Naive thymus-derived CD4-positive, alpha-beta T cell (primary cell): ENCODE results near the gene P3H3. TPM values are rescaled to one million over a fixed set of nuclear protein-coding genes. Genes with fewer than 3 reads are reported as not detected.

Experiments used
- ATAC-seq: fragments of 150-1000 bp; cut with Tn5 transposase; 2 replicates; pipeline ENCODE4 v1.10.0; 2021; ENCODE audit warnings: mild to moderate bottlenecking, moderate library complexity
- CTCF ChIA-PET: fragments of 350-600 bp; sonication (Branson Sonifier 250); formaldehyde crosslinking; loops from one replicate; lab custom pipeline; 2021; ENCODE audit warnings: antibody characterized with exemption; lab: Charles Lee
- POLR2A ChIA-PET: fragments of 350-600 bp; sonication (Branson Sonifier 250); formaldehyde crosslinking; loops from one replicate; lab custom pipeline; 2021; ENCODE audit warnings: antibody characterized with exemption, inconsistent platforms; lab: Charles Lee
- DNase-seq, 9 donors: peaks; one replicate each; pipeline versions ENCODE4 v3.0.0 to v3.0.0-alpha.2; 2020 to 2022; ENCODE audit warnings: mixed read lengths in 1 of 9
- H3K27ac ChIP-seq: one replicate; pipeline ENCODE4 v1.7.0; 2013; ENCODE audit warnings: mild to moderate bottlenecking, low read depth, low read length, moderate library complexity
- H3K27me3 ChIP-seq, 2 donors: one replicate each; pipeline ENCODE4 v1.7.0; 2013; ENCODE audit warnings: low read length in 2 of 2, mild to moderate bottlenecking in 2 of 2, moderate library complexity in 2 of 2; ENCODE audit not compliant: control insufficient read depth in 2 of 2, insufficient read depth in 2 of 2
- H3K36me3 ChIP-seq, 3 experiments: 1 replicate in 2 of 3; 2 replicates in 1 of 3; pipeline ENCODE4 v1.7.0; 2013; ENCODE audit warnings: low read length in 3 of 3, mild to moderate bottlenecking in 3 of 3, moderate library complexity in 1 of 3; ENCODE audit not compliant: insufficient read depth in 3 of 3, control insufficient read depth in 2 of 3
- H3K4me1 ChIP-seq, 2 donors: one replicate each; pipeline ENCODE4 v1.7.0; 2013; ENCODE audit warnings: low read length in 2 of 2, mild to moderate bottlenecking in 2 of 2, moderate library complexity in 1 of 2; ENCODE audit not compliant: control insufficient read depth in 2 of 2, insufficient read depth in 2 of 2
- H3K4me3 ChIP-seq: 2 replicates; pipeline ENCODE4 v1.7.0; 2013; ENCODE audit warnings: mild to moderate bottlenecking, low read length
- H3K9me3 ChIP-seq, 3 experiments: 1 replicate in 2 of 3; 2 replicates in 1 of 3; pipeline ENCODE4 v1.7.0; 2013; ENCODE audit warnings: low read length in 3 of 3; ENCODE audit not compliant: control insufficient read depth in 2 of 3
- H3K27ac Mint-ChIP-seq, 9 donors: one replicate each; pipeline ENCODE4 v1.8.0; 2020 to 2022; ENCODE audit warnings: mixed read lengths in 9 of 9, mild to moderate bottlenecking in 8 of 9, moderate library complexity in 5 of 9, inconsistent platforms in 2 of 9
- H3K27me3 Mint-ChIP-seq, 5 donors: one replicate each; pipeline ENCODE4 v1.8.0; 2021 to 2022; ENCODE audit warnings: mixed read lengths in 5 of 5, mild to moderate bottlenecking in 1 of 5
- H3K36me3 Mint-ChIP-seq, 5 donors: one replicate each; pipeline ENCODE4 v1.8.0; 2020 to 2022; ENCODE audit warnings: mixed read lengths in 5 of 5, mild to moderate bottlenecking in 3 of 5, inconsistent platforms in 1 of 5
- H3K4me1 Mint-ChIP-seq, 7 donors: one replicate each; pipeline ENCODE4 v1.8.0; 2020 to 2022; ENCODE audit warnings: mixed read lengths in 7 of 7, mild to moderate bottlenecking in 3 of 7, inconsistent platforms in 1 of 7
- H3K4me3 Mint-ChIP-seq, 10 donors: one replicate each; pipeline ENCODE4 v1.8.0; 2020 to 2022; ENCODE audit warnings: mild to moderate bottlenecking in 10 of 10, mixed read lengths in 10 of 10, moderate library complexity in 6 of 10, inconsistent platforms in 2 of 10
- H3K9me3 Mint-ChIP-seq, 11 donors: one replicate each; pipeline ENCODE4 v1.8.0; 2020 to 2022; ENCODE audit warnings: mixed read lengths in 11 of 11, mild to moderate bottlenecking in 4 of 11, inconsistent platforms in 1 of 11, moderate library complexity in 1 of 11
- intact Hi-C, 2 donors: fragments of 100-400 bp; cut with micrococcal nuclease; formaldehyde crosslinking; loops; one replicate each; pipeline ENCODE4 v1.15.1; 2023
- polyA plus RNA-seq, 2 donors: library from polyadenylated mRNA; unstranded; fragments of 300-500 nt; fragmentation: Illumina TruSeq; gene quantifications; one replicate each; pipeline ENCODE4 v1.2.3, GENCODE V29; 2021
- total RNA-seq, 6 experiments: library from RNA in 5 of 6; stranded (reverse) in 5 of 6; gene quantifications; 1 replicate in 5 of 6; 2 replicates in 1 of 6; pipeline ENCODE4 v1.2.3 and lab custom pipeline; 2021 to 2026

P3H3 gene
- total and polyA plus RNA-seq, 7 experiments from 2014 or later: 1.5 to 18.2 (median 4.1) TPM

DNA sequence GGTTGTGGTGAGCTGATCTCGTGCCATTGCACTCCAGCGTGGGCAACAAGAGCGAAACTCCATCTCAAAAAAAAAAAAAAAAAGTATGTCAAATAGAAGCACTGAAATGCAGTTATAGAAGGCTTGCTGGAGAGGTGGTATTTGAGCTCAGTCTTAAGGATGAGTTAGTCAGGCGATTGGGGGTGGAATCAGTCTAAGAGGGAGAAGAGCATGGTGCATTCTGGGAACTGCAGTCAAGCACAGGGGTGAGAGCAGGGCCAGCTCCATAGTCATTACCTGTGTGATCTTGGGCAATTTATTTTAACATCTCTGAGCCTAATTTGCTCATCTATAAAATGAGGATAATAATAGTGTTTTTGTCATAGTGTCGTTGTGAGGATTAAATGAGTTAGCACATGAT, 6.7 kb downstream of the P3H3 start:
- intact Hi-C loops: loop anchor here (1.0 kb wide), 5 partner anchors 16 to 218 kb away; partner anchors contain the start of genes CDCA3 (in 1 of the 2) and MLF2 (in 1 of the 2)
- peaks cover 0 to 21% (median 0%) of the 10 kb centered on the region in 5 donors for H3K27me3 Mint-ChIP-seq
- peaks cover 0 to 7% (median 5%) of the 10 kb centered on the region in 7 donors for H3K4me1 Mint-ChIP-seq
- POLR2A ChIA-PET: interaction anchor here (0.6 to 13.2 kb wide), 6 partner anchors 10 to 222 kb away, joined by 3 to 91 read pairs (median 5); partner anchors contain the start of genes CDCA3, MLF2 and USP5
- H3K9me3 Mint-ChIP-seq: no peaks in the 10 kb centered on the region
- CTCF ChIA-PET: interaction anchor here (0.6 to 5.6 kb wide), 20 partner anchors 9 to 431 kb away, joined by 3 to 38 read pairs (median 4); partner anchors contain the start of genes CD4, CDCA3, COPS7A and MLF2
- ATAC-seq: no peak
- H3K36me3 ChIP-seq: no peaks in the 10 kb centered on the region
- H3K4me3 Mint-ChIP-seq: no peak overlapping the region
- H3K27ac ChIP-seq: no peak overlapping the region
- H3K27me3 ChIP-seq: no peaks in the 10 kb centered on the region
- DNase-seq: no peak
- no peak overlapping the region for H3K4me3 ChIP-seq
- peak overlapping the region in 1 of 9 donors; percentile 16 for H3K27ac Mint-ChIP-seq
- no peaks in the 10 kb centered on the region for H3K9me3 ChIP-seq
- peaks cover 0 to 4% of the 10 kb centered on the region in 2 donors for H3K4me1 ChIP-seq
- peaks cover 0 to 4% (median 0%) of the 10 kb centered on the region in 5 donors for H3K36me3 Mint-ChIP-seq

DNA sequence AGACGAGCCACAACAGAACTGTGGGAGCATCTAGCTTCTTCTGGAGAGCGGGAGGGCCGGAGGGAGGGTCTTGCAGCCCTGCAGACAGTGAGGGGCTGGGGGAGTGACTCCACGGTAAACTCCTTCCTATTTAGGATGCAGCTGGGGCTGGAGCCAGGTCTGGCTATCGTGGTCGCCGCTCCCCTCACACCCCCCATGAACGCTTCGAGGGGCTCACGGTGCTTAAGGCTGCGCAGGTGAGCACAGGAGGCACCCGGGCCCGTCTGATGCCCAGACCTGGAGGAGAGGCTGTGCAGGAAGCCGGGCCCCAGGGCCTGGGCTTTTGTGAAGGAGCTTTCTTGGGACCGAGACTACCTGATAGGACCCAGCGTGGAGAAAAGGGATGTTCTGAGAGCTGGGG, 8.6 kb downstream of the P3H3 start:
- Mint-ChIP-seq H3K4me3 (no peak overlapping the region), H3K27me3 (peaks cover 0 to 5% (median 0%) of the 10 kb centered on the region in 5 donors), H3K36me3 (peaks cover 0 to 4% (median 0%) of the 10 kb centered on the region in 5 donors), H3K9me3 (no peaks in the 10 kb centered on the region), H3K4me1 (peaks cover 0 to 6% (median 0%) of the 10 kb centered on the region in 7 donors), H3K27ac (no peak overlapping the region)
- H3K4me3 ChIP-seq: no peak overlapping the region
- intact Hi-C loops: no loop called here
- no peak overlapping the region for H3K27ac ChIP-seq
- ChIA-PET POLR2A (interaction anchor here (0.6 to 2.2 kb wide), 4 partner anchors 9 to 84 kb away, joined by 3 to 6 read pairs (median 4); partner anchors contain the start of genes CDCA3, MLF2, P3H3 and USP5), CTCF (interaction anchor here (0.5 to 5.6 kb wide), 11 partner anchors 12 to 334 kb away, joined by 3 to 38 read pairs (median 4); partner anchors contain the start of genes CDCA3, MLF2, SPSB2 and TPI1)
- DNase-seq: no peak
- H3K36me3 ChIP-seq: no peaks in the 10 kb centered on the region
- no peak for ATAC-seq
- peaks cover 0 to 4% of the 10 kb centered on the region in 2 donors for H3K4me1 ChIP-seq
- no peaks in the 10 kb centered on the region for H3K9me3 ChIP-seq
- H3K27me3 ChIP-seq: no peaks in the 10 kb centered on the region

DNA sequence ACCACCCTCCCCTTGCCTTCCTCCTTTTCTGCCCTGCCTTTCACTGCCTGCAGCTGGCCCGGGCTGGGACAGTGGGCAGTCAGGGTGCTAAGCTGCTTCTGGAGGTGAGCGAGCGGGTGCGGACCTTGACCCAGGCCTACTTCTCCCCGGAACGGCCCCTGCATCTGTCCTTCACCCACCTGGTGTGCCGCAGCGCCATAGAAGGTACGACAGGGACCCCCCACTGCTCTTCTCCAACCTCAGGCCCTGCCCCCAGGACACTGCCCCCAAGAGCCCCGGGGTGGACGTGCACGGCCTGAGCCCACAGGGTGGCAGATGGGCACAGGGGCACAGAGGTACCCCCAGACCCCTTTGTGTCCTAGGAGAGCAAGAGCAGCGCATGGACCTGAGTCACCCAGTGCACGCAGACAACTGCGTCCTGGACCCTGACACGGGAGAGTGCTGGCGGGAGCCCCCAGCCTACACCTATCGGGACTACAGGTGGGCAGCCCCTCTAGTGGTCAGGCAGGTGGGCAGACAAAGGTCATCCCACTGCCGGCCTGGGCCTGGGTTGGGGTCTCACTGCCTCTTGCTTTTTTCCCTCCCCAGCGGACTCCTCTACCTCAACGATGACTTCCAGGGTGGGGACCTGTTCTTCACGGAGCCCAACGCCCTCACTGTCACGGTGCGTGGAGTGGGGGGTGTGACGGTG, 9.3 kb downstream of the P3H3 start:
- Mint-ChIP-seq H3K4me1 (peaks cover 0 to 6% (median 0%) of the 10 kb centered on the region in 7 donors), H3K9me3 (no peaks in the 10 kb centered on the region), H3K27ac (no peak overlapping the region), H3K27me3 (no peaks in the 10 kb centered on the region), H3K36me3 (peaks cover 0 to 4% (median 0%) of the 10 kb centered on the region in 5 donors), H3K4me3 (no peak overlapping the region)
- ChIA-PET CTCF (interaction anchor here (0.6 to 5.6 kb wide), 7 partner anchors 13 to 217 kb away, joined by 3 to 38 read pairs (median 5); partner anchors contain the start of genes CDCA3, MLF2, SPSB2 and TPI1), POLR2A (interaction anchor here (1.2 to 2.2 kb wide), 2 partner anchors 9 to 85 kb away, joined by 5 to 6 read pairs; partner anchors contain the start of genes MLF2 and P3H3)
- DNase-seq: no peak
- H3K36me3 ChIP-seq: no peaks in the 10 kb centered on the region
- H3K27ac ChIP-seq: no peak overlapping the region
- ATAC-seq: no peak
- no peaks in the 10 kb centered on the region for H3K9me3 ChIP-seq
- intact Hi-C loops: no loop called here
- H3K27me3 ChIP-seq: no peaks in the 10 kb centered on the region
- H3K4me1 ChIP-seq: peaks cover 0 to 4% of the 10 kb centered on the region in 2 donors
- H3K4me3 ChIP-seq: no peak overlapping the region

DNA sequence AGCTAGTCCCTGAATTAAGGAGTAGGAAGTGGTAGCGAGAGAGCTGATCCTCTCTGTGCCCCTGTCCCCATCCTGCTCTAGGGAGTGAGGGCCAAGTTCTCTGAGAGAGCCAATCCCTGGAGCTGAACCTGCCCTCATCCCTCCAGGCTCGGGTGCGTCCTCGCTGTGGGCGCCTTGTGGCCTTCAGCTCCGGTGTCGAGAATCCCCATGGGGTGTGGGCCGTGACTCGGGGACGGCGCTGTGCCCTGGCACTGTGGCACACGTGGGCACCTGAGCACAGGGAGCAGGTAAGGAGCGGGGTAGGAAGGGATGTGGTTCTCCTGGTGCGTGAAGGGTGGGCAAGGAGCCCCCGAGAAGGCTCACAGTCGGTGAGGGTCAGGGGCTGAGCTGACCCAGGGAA, 10.6 kb downstream of the P3H3 start:
- H3K36me3 Mint-ChIP-seq: peaks cover 0 to 4% (median 0%) of the 10 kb centered on the region in 5 donors
- CTCF ChIA-PET: interaction anchor here (0.5 to 1.5 kb wide), 4 partner anchors 8 to 86 kb away, joined by 3 to 4 read pairs (median 3); partner anchors contain the start of gene MLF2

DNA sequence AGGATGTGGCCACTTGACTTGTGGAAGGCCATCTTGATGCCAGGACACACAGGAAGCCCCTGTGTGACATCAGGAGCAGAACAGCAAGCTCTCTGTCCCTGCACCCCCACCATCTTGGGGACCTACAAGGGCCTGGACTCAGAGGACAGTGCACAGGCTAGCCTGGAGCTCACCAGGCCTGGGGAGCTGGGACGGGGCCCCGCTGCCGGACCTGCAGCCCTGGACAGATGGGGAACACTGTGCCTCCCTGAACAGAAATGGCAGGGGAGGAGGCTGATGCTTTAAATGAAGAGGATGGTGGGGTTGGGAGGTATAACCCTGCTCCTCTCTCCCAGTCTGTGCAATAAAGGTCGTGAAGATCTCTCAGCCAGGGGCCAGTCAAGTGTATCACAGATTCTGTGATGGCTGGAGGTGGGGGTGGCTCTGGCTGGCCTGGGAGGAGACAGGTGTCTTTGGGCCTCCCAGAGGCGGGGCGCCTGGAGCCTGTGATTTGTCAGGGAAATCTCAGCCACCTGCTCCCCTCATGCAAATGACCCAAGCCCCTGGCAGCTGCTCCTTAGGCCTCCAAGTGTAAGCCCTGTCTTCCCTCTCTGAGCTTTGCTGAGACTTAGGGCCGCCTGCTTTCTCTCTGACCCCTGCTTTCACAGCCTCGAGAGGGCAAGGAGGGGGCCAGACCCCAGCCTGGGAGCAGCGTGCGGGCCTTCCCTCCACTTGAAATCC, 11.4 kb downstream of the P3H3 start:
- DNase-seq (no peak), ATAC-seq (no peak)
- Mint-ChIP-seq H3K36me3 (peaks cover 0 to 4% (median 0%) of the 10 kb centered on the region in 5 donors), H3K27ac (no peak overlapping the region), H3K4me3 (no peak overlapping the region), H3K4me1 (peaks cover 0 to 4% (median 0%) of the 10 kb centered on the region in 7 donors), H3K9me3 (no peaks in the 10 kb centered on the region), H3K27me3 (no peaks in the 10 kb centered on the region)
- H3K4me3 ChIP-seq: no peak overlapping the region
- peaks cover 0 to under 1% (median 0%) of the 10 kb centered on the region in 3 experiments for H3K36me3 ChIP-seq
- H3K27ac ChIP-seq: no peak overlapping the region
- POLR2A ChIA-PET: interaction anchor here (0.7 to 1.3 kb wide), 3 partner anchors 11 to 234 kb away, joined by 3 read pairs; partner anchors contain the start of genes P3H3 and SPSB2
- CTCF ChIA-PET: interaction anchor here (0.5 to 1.5 kb wide), 4 partner anchors 9 to 86 kb away, joined by 3 to 4 read pairs (median 3); partner anchors contain the start of gene MLF2
- intact Hi-C loops: no loop called here
- H3K4me1 ChIP-seq: peaks cover 0 to 4% of the 10 kb centered on the region in 2 donors
- H3K9me3 ChIP-seq: no peaks in the 10 kb centered on the region
- H3K27me3 ChIP-seq: no peaks in the 10 kb centered on the region

More for the DNA sequence above, 10.6 kb downstream of the P3H3 start:
- Histone ChIP-seq H3K4me1 (peaks cover 0 to 4% of the 10 kb centered on the region in 2 donors), H3K4me3 (no peak overlapping the region), H3K9me3 (no peaks in the 10 kb centered on the region), H3K36me3 (no peaks in the 10 kb centered on the region), H3K27me3 (no peaks in the 10 kb centered on the region), H3K27ac (no peak overlapping the region)
- Mint-ChIP-seq H3K4me3 (no peak overlapping the region), H3K9me3 (no peaks in the 10 kb centered on the region), H3K4me1 (peaks cover 0 to 6% (median 0%) of the 10 kb centered on the region in 7 donors), H3K27me3 (no peaks in the 10 kb centered on the region), H3K27ac (no peak overlapping the region)
- DNase-seq (no peak), ATAC-seq (no peak)
- intact Hi-C loops: no loop called here
- POLR2A ChIA-PET: interaction anchor here (0.6 to 0.7 kb wide), 2 partner anchors 215 to 235 kb away, joined by 3 read pairs; no protein-coding TSS in a partner anchor

DNA sequence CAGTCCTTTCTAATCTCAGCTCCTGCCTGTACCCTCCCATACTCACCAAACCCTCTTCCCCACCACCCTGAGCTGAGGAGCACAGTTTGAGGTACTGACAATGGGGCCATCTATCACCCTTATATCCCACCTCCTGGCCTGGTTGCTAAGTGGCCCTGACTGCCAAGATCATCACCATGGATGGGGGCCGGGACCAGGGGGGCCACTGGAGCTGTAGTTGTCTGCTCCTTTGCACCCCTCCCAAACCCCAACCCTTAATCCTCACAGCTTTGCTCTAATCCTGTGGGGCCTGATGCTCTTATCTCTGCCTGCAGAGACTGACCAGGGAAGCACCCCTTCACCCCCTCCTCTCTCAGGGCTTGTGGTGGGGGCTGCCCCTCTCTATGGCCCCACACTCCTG, 12.1 kb downstream of the P3H3 start:
- no peak overlapping the region for H3K27ac ChIP-seq
- ChIA-PET POLR2A (interaction anchor here (0.6 to 1.3 kb wide), 3 partner anchors 12 to 243 kb away, joined by 3 read pairs; partner anchors contain the start of genes P3H3 and SPSB2), CTCF (no interaction called here)
- H3K9me3 Mint-ChIP-seq: no peaks in the 10 kb centered on the region
- no peak overlapping the region for H3K4me3 ChIP-seq
- no peaks in the 10 kb centered on the region for H3K27me3 ChIP-seq
- intact Hi-C loops: no loop called here
- ATAC-seq (no peak), DNase-seq (no peak)
- H3K27me3 Mint-ChIP-seq: no peaks in the 10 kb centered on the region
- H3K36me3 ChIP-seq: peaks cover 0 to 6% (median 0%) of the 10 kb centered on the region in 3 experiments
- H3K4me1 ChIP-seq: peaks cover 0 to 4% of the 10 kb centered on the region in 2 donors
- H3K27ac Mint-ChIP-seq: no peak overlapping the region
- peaks cover 0 to 4% (median 0%) of the 10 kb centered on the region in 7 donors for H3K4me1 Mint-ChIP-seq
- peaks cover 0 to 10% (median 5%) of the 10 kb centered on the region in 5 donors for H3K36me3 Mint-ChIP-seq
- no peak overlapping the region for H3K4me3 Mint-ChIP-seq
- H3K9me3 ChIP-seq: no peaks in the 10 kb centered on the region
